Activated CD4-positive, alpha-beta T cell treated with anti-CD3 and anti-CD28 coated beads for 48 hours (primary cell): ENCODE data around the gene DUSP28.

Experiments
- DNase-seq: peaks from one replicate; pipeline ENCODE4 v3.0.0-alpha.2; 2020

The DUSP28 gene

DNA sequence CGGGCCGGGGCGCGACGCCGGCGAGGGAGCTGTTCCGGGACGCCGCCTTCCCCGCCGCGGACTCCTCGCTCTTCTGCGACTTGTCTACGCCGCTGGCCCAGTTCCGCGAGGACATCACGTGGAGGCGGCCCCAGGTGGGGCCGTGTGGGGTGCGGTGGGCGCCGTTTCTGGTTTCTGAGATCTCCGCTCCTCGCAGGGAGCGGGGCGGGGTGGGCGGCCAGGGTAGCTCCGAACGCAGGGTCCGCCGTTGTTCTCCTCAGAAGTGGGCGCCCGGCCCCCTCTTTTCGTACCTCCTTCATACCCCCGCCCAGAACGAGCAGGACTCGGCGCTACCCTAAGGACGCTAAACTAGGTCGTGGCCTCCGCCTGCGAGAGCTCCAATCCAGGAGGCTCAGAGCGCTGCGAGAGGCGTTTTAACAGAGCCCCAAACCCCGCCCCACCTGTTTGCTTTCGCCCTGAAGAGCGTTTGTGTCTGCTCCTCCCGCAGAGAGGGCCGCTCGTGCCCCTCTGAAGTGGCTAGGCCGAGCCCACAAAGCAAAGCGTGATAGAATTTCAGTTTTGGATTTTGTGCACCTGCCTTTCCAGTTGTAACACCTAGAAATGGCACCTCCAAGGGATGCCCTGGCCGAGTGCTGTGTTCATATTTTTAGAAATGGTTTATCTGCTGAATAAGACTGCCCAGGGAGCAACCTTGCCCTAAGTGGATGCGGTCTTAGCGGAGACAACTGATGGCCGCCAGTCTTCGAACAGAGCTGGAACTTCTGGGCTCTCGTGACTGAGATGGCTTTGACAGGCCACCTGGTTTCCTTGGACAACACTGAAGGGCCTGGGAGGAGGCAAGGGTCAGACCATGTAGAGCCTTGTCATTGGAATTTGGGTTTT is 27.0 kb downstream of the DUSP28 start:
- peak; percentile 74 for DNase-seq

DNA sequence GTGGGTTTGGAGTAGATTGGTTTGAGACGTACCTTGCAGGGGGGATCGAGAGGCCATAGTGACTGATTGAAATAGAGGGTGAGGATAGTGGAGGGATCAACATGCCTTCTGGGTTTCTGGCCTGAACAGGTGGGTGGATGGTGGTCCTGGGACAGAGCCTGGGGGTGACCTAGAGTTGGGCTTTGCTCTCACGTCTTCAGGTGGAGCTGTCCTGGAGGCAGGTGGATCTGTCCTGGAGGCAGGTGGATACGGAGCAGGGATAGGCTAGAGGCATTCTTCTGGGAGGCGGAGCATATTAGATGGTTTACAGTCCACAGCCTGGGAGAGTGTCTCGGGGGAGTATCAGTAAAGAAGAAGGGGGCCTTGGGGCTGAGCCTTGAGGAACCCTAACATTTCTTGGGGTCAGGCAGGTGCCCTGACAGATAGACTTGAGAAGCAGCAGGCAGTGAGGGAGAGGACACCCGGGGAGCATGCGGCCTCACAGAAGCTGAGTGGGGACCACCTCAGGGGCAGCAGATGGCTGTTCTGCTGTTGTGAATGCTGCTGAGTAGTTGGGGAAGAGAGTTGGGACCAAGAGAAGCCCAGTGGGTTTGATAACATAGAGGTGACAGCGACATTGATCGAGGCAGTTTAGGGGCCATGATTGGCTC is 28.0 kb downstream of the DUSP28 start:
- no peak for DNase-seq

DNA sequence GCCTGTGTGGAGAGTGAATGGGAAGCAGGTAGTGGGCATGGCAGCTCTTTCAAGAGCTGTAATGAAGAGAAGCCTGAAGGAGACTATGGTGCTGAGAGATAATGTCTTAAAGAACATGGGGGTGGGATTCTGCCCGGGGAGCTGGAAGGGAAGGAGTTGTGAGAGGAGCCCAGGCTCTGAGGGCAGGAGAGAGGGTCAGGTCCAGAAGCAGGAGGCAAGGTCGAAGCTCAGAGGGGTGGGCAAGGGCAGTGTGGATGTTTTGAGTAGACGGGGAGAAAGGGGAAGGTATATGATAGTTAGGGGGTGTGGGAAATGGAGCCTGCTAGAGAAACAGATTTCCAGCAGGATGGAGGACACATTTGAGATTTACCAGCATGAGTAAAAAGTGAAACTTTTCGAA is 28.5 kb downstream of the DUSP28 start:
- no peak for DNase-seq

DNA sequence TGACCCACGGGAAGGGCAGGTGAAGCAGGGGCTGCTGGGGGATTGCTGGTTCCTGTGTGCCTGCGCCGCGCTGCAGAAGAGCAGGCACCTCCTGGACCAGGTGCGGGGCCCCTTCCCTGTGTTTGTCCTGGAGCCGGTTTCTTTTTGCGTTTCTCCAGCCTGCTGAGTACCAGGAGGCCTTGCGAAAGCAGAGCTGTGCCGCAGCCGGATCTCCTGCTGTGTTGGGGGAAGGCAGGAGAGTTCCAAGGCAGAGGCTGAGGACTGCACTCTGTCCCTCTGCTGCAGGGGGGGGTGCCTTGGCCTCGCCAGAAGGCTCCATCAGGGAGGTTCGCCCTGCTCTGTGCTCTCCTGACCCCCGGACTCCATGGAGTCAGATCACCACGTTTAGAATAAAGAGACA is 29.2 kb downstream of the DUSP28 start:
- no peak for DNase-seq

DNA sequence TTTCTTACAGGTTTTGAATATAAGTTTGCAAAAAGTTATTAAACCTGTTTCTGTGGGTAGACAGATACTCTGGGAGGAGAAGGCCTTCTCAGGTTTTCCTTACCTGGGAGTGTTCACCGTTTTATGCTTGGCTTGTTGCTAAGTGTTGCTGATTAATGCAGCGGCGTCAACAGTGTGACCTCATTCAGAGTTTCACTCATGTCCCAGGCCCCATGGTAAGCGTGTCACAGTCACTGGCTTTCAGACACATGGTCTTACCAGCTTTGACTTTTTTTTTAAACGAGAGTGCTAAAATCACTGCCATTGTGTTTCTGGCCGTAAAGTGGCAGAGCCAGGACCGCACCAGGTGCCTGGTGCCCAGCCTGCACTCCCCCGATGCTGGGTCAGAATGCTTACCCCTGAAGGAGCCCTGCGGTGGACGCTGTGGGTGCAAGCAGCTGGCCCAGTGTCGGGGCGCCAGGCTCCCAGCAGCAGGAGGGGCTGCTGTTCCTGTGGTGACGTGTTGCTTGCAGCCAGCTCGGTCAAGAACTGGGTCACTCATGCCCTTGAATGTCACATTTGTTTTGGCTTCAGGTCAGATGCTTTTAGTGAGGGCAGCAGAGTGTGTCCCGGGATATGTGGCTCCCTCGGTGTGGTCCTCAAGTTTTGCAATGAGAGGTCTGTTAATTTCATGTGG is 29.8 kb downstream of the DUSP28 start:
- DNase-seq: no peak

DNA sequence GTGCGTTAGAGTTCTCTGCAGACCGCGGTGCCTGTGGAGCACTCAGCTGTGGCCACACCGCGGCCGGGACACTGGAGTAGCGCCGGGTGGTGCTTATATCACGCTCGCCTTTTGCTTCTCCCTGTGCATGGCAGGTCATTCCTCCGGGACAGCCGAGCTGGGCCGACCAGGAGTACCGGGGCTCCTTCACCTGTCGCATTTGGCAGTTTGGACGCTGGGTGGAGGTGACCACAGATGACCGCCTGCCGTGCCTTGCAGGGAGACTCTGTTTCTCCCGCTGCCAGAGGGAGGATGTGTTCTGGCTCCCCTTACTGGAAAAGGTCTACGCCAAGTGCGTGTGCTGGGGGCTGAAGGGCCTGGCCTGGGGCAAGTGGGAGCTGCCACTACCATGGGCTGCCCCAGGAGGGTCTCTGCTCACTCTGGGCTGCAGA is 30.5 kb downstream of the DUSP28 start:
- no peak for DNase-seq

DNA sequence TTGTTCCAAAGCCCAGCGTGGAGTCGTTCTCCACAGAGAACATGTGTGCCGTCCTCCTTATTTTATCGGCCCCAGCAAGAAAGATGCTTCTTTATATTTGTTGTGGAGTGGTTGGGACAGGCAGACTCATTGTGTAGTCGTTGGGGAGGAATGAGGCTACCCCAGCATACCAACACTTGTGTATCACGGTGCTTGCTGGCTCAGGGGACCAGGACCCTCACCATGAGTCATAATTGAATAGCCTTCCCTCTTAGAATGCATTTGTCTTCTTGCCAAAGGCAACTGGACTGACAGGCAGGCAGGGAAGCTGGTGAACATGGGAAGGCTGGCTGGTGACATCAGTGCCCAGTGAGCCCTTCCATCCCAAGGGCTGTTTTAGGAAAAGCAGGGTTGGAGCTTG is 31.1 kb downstream of the DUSP28 start:
- no peak for DNase-seq

DNA sequence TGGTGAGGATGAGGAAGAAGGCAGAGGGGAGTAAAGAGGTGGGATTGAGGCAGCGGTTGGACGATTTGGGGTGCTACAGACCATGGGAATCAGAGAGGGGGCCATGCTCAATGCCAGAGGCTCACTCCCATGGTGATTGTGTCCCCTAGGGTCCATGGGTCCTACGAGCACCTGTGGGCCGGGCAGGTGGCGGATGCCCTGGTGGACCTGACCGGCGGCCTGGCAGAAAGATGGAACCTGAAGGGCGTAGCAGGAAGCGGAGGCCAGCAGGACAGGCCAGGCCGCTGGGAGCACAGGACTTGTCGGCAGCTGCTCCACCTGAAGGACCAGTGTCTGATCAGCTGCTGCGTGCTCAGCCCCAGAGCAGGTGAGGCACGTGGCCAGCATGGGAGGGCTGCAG is 31.6 kb downstream of the DUSP28 start:
- no peak for DNase-seq

DNA sequence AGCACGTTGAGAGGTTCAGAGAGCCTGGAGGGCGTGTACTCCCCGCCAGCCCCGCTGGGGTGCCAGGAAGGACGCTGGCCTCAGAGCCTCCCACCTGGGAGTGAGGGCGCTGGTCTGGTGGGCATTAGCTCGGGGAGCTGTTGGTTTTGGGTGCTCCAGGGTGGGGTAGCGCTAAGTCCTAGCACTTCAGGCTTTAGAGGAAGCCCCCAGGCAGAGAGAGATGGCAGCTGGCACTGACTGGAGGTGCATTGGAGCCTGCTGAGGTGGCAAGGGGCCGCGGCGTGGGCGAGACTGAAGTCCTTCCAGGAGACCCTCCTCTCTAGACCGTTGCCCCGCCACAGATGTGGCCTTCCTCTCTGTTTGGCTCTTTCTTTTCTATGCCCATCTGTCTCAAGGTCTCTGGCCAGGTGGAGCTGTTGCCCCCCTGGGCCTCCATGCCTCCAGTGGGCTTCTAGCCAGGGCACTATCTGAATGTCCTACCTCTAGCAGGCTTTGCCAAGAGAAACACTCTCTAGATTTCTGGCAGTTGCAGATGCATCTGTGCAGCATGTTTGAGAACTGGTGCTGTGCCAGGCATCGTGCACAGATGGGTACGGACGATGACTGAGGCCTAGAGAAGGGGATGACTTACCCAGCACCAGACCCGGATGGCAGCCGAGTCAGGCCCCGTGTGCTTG is 33.0 kb downstream of the DUSP28 start:
- DNase-seq: no peak

DNA sequence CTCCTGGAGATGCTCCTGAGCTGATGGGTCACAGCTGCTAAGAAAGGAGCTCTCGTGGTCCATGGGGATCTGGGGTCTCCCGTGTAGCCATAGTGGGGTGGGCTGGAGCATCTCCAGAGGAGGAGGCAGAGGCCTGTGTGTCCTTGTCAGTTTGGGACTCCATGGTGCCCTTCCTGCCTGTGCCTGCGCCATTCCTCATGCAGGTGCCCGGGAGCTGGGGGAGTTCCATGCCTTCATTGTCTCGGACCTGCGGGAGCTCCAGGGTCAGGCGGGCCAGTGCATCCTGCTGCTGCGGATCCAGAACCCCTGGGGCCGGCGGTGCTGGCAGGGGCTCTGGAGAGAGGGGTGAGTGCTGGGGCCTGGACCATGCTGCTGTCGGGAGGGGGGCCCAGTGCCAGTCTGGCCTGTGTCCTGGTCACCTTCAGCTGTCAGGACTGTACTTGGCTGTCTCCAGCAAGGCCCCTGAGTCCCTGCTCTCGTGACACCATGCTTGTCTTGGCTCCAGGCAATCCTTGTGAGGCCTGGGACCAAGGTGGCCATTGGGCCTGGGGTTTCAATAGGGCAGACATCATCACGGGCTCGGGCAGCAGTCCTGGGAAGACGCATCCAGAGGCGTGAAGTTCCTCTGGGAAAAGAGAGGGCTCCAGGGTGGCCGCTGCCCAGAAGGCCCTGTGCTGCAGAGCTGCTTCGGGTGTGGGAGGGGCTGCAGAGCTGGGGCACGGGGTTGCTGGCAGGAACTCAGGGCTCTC is 33.7 kb downstream of the DUSP28 start:
- no peak for DNase-seq

DNA sequence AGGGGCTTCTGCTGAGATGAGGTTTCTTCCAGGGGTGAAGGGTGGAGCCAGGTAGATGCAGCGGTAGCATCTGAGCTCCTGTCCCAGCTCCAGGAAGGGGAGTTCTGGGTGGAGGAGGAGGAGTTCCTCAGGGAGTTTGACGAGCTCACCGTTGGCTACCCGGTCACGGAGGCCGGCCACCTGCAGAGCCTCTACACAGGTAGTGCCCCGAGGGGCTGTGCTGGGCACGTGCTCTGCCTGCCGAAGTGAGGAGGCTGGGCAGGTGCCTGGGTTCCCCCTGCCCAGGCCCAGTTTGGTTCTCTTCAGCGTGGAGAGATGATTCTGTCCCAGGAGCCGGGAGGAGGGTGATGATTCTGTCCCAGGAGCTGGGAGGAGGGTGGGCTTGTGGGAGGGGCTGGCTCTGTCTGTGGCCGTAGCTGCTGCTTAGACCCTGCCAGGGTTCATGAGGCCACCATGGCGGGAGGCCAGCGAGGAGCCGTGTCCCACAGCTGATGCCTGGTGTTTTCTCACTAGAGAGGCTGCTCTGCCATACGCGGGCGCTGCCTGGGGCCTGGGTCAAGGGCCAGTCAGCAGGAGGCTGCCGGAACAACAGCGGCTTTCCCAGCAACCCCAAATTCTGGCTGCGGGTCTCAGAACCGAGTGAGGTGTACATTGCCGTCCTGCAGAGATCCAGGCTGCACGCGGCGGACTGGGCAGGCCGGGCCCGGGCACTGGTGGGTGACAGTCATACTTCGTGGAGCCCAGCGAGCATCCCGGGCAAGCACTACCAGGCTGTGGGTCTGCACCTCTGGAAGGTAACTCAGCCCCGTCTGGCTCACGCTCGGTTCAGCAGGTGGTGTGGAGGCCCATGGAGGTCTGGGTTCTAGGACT is 34.6 kb downstream of the DUSP28 start:
- no peak for DNase-seq

DNA sequence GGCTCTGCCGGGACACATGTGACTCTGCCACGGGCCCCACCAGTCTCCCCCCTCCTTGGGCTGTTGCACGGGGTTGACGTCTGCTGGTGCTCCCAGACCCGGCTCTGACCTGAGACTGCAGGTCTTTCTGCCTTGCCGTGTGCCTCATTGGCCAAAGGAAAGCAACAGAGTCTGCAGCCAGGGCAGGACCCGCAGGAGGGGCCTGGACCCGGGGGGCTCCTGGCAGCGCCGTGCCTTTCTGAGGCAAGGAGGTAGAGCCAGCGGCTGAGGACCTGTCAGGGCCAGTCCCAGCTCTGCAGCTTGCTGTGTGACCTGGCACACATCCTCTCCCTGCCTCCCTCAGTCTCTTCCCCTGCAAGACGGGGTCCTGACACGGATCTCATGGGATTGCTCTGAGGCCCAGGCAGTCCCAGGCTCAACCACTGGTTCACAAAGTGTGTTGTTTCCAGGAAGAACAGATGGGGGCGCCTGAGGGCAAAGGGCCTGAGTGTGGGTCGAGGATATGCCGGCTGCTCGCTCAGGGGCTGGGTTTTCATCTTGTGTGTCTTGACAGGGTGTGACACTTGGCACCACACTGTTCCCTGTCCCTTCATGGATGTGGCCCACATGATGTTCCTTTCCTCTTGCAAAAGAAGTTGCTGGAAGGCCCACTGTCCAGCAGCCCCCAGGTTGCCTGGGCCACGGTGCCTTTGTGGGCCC is 35.4 kb downstream of the DUSP28 start:
- DNase-seq: peak; percentile 64

DNA sequence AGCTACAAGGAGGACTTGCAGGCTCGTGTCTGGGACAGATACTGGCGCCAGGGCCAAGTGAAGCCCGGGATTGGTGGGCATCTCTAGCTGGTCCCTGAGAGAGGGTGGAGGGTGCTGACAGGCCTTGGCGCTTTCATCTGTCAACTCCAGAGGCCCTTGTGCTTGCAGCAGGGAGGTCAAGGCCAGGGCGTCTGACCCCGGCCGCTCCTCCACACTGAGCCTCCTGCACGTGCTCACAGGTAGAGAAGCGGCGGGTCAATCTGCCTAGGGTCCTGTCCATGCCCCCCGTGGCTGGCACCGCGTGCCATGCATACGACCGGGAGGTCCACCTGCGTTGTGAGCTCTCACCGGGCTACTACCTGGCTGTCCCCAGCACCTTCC is 35.9 kb downstream of the DUSP28 start:
- DNase-seq: no peak

DNA sequence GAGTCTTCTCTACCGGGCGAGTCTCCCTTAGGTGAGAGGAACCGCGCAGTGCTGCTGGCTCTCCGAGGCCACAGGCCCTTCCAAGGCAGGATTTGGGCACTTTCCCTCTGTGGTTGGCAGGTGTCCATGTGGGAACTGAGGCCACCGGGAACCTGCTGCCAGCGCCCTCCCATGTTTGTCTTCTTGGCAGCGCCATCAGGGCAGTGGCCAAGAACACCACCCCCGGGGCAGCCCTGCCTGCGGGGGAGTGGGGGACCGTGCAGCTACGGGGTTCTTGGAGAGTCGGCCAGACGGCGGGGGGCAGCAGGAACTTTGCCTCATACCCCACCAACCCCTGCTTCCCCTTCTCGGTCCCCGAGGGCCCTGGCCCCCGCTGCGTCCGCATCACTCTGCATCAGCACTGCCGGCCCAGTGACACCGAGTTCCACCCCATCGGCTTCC is 36.4 kb downstream of the DUSP28 start:
- no peak for DNase-seq

DNA sequence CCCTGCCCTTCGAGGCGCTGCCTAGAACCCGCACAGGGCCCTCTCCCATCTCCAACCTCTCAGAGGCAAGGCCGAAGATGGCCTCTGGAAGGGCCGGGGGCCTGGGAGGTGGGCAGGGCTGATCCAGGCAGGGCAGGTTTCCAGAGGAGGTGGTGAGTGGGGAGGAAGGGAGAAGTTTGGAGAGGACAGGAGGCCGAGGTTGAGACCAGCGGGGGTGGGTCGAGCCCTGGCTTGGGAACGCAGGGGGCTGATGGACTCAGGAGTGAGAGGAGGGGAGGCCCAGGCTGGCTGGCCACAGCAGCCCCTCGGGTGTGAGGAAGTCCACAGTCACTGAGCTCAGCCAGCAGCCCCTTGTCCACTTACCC is 36.9 kb downstream of the DUSP28 start:
- DNase-seq: no peak

DNA sequence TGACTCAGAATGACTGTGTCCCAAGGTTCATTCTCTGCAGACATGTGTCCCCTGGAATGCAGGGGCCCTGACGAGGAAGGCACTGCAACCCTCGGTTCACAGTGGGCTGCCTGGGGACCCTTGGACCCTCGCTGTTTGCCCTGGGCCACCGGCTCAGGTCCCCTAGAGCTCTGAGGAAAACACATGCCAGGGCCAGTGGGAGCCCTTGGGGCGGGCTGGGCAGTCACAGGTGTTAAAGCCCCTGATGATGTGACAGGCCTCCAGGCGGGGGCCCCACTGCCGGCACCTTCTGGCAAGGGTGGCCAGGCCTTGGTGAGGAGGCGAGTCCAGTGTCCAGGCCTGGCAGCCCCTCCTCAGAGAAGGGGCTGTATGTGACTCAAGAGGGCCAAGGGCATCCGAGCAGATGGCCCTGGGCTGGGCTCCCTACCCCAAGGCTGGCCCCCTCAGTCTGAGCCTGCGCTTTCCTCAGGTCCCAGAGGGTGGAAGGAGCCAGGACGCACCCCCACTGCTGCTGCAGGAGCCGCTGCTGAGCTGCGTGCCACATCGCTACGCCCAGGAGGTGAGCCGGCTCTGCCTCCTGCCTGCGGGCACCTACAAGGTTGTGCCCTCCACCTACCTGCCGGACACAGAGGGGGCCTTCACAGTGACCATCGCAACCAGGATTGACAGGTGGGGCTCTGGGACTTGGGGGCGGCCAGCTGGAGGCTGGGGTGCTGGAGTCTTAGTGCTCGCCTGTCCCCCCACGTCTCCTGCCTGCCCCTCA is 37.4 kb downstream of the DUSP28 start:
- no peak for DNase-seq

DNA sequence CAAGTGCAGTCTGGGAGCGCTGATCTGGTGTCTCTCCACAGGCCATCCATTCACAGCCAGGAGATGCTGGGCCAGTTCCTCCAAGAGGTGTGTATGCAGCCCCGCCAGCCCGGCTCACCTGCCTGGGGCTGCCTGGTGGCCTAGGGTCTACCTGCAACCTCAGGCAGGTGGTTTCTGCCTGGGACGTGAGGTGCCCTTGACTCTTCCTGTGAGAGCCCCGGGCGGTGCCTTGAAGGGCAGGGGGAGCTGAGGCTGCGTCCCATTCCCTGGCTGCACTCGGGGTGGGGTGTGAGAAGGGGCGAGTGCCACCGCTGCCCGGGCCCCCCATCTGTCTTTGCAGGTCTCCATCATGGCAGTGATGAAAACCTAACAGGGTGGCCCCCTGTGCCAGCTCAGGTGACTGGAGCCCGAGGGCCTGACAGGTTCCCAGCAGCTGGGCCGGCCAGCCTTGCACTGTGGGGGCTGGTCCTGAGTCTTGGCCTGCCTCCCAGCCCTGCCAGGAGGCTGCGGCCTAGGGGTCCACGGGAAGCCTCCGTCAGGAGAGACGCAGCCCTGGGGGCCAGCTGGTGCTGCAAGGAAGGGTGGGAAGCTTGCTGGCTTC is 38.3 kb downstream of the DUSP28 start:
- no peak for DNase-seq

DNA sequence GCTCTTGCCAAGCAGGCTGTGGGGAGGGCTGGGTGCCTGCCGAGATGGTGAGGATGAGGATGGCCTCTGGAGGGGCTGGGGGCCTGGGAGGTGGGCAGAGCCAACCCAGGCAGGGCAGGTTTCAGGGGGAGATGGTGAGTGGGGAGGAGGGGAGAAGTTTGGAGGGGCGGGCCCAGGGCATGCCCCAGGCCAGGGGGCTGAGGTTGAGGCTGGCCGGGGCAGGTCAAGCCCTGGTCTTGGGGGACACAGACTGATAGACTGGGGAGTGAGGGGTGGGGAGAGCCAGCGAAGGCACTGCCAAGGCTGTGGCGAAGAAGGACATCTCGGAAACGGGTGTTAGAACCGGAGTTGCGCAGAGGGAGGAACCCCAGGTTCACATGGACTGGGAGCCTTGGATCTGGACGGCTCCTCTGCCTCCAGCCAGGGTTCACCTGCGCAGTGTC is 39.0 kb downstream of the DUSP28 start:
- DNase-seq: no peak

DNA sequence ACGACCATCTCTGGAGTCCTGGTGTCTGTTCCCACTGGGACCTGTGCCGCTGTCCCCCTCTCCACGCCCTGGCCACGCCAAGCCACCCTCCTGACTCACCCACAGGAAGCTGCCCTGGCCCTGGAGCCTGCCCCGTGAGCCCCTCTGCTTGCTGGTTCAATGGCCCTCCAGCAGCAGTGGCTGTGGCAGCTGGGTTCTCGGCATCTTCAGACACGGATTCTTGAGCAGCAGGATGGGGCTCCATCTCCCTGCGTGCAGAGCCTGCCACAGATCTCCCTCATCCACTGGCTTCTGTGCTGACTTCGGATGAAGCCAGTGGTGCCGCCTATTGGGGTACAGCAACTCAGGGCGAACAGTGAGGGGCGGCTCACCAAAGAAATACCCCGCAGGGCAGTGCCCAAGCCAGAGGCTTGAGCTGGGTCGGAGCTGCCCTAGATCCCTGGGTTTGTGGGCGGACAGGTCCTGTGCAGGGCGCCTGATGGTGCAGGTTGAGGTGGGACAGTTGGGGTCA is 40.3 kb downstream of the DUSP28 start:
- DNase-seq: no peak
